Globus pallidus (tissue), 1 donor: ENCODE measurements around the gene CHKB.
"Not testable (repeated sequence)": the region's sequence is repeated elsewhere in the genome, so short reads cannot be mapped to it uniquely, and the experiment has no call there.

Source experiments
- DNase-seq: peaks from one replicate; pipeline ENCODE4 v3.0.0-alpha.2; 2015; ENCODE audit warnings: low spot score

CHKB gene

DNA sequence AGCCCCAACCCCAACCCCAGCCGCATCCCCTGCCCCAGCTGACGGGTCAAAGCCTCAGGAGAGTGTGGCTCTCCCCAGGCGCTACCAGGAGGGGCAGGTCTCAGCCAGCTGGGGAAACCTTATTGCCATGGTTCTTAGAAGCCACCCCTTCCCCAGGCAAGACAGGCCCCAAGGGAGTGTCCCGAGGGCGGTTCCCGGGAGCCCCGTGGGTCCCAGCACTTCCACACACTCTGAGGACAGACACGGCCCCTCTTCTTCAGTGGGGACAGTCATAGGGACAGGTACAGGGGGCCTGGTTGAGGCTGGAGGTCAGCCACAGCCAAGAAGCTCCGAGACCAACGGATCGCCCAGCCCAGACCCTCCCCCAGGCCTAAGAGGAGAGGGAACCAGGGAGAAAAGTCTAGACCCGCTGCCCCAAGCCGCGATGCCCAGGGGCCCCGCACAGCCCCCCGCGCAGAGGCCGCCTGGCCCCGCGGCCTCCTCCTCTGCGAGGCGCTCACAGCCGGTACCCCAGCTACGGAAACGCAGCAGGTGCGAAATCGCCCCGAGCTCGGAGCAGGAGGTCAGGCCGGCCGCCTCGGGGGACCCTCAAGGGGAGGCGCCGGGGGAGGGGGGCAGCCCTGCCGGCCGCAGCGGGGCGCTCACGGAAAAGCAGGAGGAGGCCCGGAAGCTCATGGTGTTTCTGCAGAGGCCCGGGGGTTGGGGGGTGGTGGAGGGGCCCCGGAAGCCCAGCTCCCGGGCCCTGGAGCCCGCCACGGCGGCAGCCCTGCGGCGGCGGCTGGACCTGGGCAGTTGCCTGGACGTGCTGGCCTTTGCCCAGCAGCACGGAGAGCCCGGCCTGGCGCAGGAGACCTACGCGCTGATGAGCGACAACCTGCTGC, 34.4 kb downstream of the CHKB start:
- no peak for DNase-seq

DNA sequence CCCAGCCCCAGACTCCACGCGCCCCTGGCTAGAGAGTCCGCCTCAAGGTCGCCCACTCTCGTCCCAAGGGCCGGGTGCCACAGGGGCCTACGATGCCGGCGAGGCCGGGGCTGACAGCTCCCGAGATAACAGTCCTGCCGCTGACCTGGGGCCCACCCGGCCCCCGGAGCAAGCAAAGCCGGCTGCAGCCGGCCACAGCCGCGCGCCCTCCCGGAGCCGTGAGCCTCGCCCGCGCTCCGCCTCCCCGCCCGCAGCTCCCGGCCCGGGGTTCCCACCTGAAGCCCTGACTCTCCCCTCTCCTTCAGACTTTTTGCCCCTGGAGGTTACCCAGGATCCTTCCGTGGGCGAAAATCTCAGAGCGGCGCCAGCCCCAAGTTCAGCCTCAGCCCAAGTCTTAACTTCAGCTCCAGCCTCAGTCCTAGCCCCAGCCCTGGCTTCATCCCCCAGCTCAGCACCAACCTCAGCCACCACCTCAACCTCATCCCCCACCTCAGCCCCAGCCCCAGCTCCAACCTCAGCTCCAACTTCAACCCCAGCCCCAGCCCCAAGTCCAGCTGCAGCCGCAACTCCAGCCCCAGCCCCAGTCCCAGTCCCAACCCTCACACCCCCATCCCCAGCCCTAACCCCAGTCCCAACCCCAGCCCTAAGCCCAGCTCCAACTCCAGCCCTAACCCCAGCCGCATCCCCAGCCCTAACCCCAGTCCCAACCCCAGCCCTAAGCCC, 35.2 kb downstream of the CHKB start:
- no peak for DNase-seq

DNA sequence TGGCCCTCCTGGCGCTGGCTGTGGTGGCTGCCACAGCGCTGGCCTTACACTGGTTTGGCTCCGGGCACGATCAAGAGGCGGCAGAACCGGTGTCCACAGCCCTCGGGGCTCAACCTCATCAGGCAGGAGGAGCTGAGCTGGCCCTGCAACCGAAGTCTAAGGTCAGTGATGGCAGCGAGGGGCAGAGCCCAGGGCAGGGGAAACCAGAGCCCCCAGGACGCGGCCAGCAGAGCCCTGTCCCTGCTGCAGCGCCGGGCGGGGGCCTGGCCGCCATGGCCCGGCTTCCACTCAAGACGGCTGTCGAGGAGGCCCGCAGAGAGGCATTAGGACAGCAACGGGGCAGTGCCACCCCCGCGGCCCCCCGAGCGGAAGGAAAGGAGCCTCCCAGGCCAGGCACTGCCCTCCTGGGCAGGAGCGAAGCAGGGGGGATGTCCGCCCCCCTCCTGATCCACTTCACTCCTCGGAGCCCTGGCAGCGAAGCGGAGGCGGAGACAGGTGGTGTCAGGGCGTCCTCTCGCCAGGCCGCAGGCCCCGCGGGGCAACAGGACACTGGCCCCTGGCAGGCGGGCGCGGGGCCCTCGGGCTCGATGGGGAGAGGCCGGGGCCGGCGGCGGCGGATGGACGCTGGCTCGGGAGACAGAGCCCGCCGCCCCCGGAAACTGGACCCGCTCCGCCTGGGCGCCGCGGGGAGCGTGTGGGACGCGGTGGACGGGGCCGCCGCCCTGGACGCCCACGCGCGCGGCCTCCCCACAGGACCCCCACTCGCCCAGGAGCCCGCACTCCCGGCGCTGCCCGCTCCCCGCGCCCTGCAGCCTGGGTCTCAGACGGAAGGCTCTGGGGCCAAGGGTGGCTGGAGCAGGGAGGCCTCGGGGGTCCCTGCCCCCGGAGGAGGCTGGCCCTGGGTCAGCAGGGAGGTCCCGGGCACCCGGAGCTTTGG, 36.1 kb downstream of the CHKB start:
- no peak for DNase-seq

DNA sequence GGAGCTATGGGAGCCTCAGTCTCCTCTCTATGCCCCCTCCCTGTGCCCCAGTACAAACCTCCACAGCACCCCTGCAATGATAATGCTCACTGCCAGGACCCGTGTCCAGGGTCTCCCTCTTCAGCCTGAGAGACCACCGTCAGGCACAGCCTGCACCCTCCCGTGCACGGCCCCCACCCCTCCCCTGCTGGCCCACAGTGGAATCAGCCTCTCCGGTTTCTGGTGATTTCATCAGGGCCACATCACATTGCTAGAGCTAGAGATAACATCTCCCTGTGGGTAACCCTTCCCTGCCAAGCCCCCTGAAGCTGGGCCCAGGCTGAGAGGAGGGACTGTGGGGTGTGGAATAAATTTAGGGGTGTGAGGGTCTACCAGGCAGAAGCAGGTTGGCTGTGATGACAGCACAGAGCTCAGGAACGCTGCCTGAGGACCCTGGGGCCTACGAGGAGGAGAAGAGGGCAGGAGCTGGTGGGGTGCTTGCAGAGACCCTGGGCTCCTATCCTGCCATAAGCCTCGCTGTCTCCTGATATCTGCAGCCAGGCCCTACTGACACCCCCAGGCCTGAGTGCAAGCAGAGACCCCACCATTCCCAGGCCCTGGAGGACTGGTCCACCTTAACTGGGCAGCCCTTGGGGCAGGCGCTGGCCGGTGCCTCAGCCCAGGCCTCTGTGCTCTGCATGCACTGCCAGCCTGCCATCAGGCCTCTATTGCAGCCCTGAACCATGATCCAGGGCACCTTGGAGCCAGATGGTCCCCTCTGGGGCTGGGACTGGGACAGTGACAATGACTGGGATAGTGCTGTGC, 36.9 kb downstream of the CHKB start, which contains the start of gene KLHDC7B:
TSS of gene KLHDC7B (plus strand) at position 378 of the 804 bp plus-strand sequence. CDS start at position 723, 345 bp downstream.
- no peak for DNase-seq

DNA sequence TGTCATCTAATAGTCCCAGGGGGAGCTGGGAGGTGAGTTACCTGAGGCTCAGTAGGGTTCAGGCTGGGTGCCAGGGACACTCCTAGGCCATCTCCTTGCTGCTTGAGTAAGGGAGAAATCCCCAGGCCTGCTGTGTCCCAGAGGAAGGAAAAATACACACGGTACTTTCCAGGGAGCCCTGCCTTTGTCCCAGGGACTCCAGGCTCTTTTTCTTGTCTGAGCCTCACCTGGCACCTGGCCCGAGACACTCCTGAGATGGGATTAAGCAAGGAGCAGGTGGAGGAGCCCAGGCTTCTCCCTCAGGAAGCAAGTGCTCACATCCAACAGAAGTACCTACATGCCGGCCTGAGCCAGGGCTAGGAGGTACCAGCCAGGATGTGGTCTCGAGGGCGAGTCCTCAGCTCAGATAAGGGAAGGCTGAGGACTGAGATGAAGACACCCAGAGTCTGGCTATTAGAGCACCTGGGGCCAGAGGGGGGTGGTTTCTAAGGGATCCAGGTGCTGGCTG, 37.8 kb downstream of the CHKB start:
- no peak for DNase-seq

DNA sequence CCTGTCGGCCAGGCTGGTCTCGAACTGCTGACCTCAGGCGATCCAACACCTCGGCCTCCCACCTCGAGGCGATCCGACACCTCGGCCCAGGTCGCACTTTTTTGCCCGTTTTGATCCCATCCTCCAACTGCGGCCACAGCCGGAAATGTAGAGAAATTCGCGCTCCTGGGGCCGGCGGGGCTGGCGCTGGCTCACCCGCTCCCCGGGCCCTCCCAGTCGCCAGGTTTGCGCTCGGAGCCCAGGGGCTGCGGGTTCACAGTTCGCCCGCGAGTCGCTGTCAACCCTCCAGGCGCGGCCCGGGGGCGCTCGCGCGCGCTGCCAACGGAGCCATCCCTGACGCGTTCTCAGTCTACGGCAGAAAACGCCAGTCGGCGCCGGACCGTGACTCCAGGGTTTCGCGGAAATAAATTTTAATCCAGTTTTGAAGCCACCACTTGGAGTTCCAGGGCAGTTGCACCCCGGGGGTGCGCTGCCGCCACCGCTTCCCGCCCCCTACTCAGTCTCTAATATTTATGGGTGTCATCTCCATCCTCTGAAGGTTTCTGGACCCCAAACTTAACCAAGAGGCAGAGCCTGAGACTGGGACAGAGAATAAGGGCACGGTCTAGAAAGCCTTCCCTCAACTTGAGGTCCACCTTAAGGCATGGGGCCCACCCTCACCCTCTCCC, 38.4 kb downstream of the CHKB start:
- DNase-seq, result no peak

DNA sequence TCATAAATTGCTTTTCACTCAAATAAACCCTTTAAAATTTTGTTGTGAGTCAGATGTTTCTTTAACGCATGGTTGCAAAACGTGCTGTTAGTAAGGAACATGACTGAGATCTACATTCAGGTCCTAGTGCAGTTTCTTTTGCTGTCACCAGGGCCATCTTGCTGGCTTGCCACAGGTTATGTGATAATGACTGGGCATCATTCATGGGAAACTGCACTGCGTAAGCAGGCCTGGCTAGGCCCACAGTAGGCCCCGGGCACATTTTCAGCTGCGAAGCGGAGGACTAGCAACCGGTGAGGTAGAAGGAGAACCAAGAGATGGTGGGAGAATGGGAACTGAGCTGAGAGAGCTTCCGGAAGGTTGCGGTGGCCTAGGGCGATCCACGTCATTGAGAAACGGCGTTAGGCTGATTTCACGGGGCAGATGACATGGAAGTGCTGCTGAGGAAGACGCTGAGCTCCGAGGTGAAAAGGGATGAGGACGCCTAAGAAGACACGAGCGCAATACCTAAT, 40.2 kb downstream of the CHKB start:
- DNase-seq, result no peak

DNA sequence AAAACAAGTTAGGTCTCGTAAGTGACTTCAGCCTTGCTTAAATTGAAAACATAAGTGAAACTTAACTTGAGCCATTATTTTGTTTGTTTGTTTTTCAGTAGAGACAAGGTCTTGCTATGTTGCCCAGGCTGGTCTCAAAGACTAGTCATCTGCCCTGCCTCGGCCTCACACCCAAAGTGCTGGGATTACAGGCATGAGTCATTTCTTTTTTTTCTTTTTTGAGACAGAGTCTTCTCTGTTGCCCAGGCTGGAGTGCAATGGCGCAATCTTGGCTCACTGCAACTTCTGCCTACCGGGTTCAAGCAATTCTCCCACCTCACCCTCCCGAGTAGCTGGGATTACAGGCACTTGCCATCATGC, 41.0 kb downstream of the CHKB start:
- not testable (repeated sequence) for DNase-seq

DNA sequence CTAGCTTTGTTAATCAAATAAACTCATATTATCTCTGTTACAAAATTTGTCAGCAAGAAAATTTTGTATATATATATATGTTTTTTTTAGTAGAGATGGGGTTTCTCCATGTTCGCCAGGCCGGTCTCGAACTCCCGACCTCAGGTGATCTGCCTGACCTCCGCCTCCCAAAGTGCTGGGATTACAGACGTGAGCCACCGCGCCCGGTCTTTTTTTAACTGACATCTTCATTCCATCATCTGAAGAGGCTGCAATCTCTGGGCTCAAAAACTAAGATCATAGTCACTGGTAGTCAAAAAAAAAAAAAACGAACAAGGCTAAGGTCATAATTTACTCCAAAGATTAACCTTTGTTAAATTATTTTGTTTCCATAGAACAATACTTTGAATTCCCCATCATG, 42.3 kb downstream of the CHKB start:
- DNase-seq, result no peak

DNA sequence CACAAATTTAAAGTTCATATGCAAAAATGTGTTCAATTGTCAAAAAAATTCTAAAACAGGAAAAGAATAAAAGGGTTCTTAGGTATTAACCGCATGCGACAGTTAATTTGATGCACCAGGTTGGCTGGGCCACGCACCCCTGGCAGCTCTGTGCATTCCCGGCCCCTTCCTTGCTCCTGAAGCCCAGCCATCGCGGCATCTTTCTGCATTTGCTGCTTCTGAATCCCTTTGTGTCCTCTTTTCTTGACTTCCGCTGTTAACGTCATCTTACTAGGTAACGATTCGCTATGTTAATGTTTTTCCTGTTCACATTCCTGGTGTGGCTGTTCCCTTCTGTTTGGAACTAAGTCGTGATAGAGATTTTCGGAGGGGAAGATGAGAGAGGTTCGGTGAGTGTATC, 44.9 kb downstream of the CHKB start:
- DNase-seq, result no peak

DNA sequence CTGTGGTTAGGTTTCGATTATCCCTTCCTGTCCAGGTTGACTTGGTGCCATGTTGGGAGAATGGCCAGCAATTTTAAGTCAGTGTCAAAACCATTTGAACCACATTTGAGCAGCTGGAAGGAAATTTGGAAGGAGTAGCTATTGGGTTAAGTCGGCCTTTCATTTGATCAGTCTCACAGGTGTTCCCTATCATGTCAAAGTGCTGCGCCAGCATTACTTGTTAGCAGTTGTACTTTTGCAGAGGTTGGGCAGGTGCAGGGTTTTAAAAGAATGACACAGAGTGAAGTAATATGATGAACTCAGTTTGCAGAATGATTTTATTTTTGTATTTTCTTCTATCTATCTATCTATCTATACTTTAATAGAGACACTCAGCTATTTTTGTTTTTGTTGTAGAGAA, 46.4 kb downstream of the CHKB start:
- no peak for DNase-seq

DNA sequence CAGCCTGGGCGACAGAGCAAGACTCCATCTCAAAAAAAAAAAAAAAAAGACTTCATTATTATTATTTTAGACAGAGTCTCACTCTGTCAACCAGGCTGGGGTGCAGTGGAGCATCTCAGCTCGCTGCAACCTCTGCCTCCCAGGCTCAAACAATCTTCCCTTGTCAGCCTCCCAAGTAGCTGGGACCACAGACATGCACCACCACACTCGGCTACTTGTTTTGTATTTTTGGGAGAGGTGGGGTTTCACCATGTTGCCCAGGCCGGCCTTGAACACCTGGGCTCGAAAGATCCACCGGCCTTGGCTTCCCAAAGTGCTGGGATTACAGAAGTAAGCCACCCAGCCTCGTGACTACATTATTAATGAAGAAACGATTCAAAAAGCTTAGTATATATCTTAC, 47.5 kb downstream of the CHKB start:
- DNase-seq, result no peak

DNA sequence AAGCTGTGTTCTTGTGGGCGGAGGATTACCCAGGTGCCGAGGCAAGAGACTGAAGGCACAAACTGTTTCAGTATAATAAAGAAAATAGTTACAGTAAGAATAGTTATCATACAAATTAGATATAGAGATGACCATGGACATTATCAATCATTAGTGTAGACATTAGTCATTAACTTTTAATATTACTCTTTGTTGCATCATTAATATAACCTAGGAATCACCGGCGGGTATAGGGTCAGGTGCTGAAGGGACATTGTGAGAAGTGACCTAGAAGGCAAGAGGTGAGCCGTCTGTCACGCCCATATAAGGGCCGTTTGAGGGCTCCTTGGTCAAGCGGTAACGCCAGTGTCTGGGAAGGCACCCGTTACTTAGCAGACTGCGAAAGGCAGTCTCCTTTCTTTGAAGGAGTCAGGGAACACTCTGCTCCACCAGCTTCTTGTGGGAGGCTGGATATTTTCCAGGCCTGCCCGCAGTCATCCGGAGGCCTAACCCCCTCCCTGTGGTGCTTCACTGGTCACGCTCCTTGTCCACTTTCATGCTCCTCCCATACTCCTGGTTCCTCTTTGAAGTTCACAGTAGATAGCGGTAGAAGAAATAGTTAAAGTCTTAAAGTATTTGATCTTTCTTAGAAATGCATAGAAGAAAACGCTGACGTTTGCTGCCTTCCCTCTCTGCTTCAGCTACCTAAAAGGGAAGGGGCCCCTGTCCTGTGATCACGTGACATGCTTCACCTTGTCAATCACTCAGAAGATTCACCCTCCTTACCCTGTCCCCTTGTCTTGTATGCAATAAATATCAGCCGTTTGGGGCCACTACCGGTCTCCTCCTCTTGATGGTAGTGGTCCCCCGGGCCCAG, 48.6 kb downstream of the CHKB start:
- not testable (repeated sequence) for DNase-seq

DNA sequence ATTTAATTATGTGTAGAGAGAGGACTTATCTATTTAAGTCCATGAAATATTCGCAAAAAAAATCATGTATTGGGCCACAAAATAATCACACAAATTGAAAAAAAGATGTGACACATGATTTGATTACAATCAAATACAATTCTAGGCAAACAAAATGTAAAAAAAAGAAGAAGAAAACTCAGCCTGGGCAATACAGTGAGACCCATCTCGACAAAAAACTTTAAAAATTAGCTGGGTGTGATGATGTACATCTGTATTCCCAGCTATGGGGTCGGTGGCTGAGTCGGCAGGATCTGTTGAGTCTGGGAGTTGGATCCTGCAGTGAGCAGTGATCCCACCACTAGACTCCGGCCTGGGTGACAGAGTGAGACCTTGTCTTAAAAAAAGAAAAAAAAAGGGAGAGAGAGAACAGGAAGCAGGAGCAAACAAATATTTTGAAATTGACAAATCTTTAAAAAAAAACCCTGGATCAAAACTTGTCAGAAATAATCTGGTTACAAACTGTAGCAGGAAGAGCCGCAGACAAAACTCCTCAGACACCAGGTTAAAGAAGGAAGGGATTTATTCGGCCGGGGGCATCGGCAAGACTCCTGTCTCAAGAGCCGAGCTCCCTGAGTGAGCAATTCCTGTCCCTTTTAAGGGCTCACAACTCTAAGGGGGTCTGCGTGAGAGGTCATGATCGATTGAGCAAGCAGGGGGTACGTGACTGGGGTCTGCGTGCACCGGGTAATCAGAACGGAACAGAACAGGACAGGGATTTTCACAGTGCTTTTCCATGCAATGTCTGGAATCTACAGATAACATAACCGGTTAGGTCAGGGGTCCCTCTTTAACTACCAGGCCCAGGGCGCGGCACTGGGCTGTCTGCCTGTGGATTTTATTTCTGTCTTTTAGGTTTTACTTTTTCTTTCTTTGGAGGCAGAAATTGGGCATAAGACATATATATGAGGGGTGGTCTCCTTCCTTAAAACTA, 49.5 kb downstream of the CHKB start:
- DNase-seq, result no peak

DNA sequence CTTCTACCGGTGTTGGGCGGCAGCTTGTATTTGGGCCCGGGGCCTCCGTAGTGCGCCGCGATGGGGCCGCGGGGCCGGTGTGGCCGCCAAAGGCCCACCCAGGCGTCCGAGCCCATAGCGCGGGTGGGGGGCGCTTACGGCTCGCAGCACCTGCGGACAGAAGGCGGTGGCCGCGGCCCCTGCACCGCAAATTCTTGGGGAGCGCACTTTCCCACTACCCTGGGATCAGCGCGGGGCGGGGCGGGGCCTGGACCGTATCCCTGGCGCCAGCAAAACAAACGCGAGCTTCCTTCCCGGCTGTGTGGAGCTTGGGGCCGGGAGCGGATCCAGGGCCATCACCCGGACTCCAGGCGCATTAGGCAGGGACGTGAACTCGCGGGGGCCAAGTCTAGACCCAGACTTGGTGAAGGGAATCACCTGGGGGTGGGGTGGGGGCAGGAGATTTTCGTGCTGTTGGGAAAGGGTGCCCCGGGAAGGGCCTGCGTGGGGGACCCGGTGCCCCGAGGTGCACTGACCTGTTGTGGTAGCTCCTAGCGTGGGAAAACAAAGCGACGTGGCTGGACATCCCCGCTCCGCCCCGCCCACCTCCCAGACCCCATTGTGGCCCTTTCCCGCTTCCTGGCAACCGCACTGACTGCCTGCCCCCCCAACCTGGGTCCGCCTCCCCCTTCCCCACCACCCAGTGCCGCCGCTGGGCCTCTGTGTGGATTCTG, 50.5 kb downstream of the CHKB start:
- no peak for DNase-seq

DNA sequence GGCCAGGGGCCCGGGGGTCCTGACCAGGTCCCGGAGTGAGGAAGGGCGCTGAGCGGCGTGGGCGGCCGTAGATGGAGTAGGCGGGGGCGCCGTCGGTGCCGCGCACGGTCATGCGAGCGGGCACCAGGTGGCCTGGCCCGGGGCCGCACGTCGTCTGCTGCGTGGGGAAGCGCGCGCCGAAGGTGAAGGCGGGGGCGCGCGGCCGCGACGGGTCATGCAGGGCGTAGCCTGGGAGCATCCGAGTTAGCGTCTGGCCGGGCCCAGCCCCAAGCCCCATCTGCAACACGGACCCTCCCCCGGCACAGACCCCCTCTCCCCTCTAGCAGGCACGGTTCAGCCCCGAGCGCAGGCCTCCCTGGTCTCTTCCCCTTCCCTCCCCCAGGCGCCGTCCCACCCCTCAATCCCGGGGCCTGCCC, 51.1 kb downstream of the CHKB start:
- DNase-seq, result no peak

DNA sequence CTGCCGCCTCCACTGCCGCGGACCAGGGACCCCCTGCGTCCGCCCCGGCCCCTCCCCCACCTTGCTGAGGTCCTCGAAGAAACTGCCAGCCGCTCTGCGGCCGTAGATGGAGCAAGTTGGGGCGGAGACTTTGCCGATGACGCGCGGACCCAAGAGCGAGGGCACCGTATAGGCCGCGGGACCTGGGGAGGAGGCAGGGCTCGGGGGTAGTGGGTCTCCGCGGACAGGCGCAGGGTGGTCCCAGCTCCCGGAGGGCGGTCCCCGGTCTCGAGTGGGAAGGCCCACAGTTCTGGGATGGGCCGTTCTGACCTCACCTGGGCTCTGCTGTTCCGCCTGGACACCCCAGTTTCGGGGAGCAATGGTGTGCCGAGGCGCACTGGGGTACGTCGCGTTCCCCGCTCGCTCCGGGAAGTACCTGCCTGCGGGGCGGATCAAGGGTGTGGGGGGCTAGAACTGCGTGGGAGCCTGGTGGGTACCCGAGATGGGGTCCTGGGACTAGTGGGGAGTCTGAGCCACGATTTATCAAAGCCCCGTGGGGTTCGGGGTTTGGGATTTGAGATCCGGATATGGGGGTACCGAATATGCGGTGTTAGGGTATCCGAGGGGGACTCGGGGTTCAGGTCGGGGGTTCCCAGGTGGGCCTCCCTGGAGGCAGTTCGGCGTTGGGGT, 51.6 kb downstream of the CHKB start:
- peak; percentile 43 for DNase-seq
